Amygdala (tissue), 56 donors: Measurements from ENCODE around the gene C8G.

Experiments
- DNase-seq, 56 donors: peaks; one replicate each; lab custom pipeline; 2025; lab: John Stamatoyannopoulos, UW

The C8G gene

DNA sequence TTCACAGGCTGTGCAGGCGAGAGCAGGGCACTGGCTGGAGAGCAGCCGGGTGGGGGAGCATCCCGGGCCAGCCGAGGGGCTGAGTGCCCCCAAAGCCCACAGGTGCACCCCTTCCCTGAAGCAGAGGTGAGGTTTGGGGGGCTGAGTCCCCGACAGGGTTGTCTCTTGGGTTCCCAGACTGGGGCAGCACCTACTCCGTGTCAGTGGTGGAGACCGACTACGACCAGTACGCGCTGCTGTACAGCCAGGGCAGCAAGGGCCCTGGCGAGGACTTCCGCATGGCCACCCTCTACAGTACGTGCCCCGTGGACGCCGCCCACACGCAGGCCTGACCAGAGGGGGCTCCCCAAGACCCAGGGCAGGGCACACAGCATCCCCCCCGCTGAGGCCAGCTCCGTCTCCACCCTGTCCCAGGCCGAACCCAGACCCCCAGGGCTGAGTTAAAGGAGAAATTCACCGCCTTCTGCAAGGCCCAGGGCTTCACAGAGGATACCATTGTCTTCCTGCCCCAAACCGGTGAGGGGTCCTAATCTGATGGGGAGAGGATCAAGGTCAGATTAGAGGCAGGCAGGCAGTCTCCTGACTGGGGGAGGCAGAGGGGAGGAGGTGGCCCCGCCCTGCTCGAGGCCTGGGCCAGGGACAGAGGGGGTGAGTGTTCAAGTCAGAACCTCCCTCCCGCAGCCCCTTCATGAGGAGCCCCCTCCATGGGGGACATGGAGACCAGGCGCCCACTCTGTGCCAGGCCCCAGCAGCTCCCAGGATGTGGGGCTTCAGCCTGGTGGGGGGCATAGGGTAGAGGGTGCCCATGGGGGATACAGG lies 34.9 kb downstream of the C8G start:
- peak in 5 of 56 donors; percentile 16 to 62 (median 32) for DNase-seq

- DNase-seq, result peak in 5 of 56 donors; percentile 42 to 73 (median 47)
Observed at GRCh38 chr9:136980669-136981478, 35.8 kb downstream of the C8G start.

- DNase-seq, result peak in 40 of 56 donors; percentile 29 to 85 (median 58)
Observed at GRCh38 chr9:136981588-136982231, 36.7 kb downstream of the C8G start.

- DNase-seq, result peak in 38 of 56 donors; percentile 40 to 91 (median 72)
Observed at GRCh38 chr9:136982232-136983051, 37.4 kb downstream of the C8G start, which contains the start of gene LCNL1. Gene LCNL1, plus strand, starts transcription at chr9:136982993. Its CDS starts 594 bp downstream, at chr9:136983587.

DNA sequence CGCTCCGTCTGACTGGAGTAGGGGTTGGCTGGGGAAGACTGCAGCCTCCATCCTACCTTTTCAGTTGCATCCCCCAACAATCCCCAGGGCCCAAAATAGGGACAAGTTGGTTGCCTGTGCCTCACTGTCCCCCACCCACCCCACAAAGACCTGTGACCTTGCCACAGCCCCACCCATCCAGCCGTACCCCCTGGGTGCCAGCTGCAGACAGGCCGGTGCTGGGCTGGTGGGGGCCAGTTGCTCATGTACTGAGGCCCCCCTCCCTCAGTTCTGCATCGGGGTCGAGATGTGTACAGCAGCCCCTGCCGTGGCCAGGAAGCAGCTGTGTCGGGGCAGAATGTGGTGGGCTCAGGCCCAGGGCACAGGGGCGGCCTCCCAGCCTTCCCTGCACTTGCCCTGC lies 38.1 kb downstream of the C8G start:
- peak in 13 of 56 donors; percentile 39 to 81 (median 65) for DNase-seq

- DNase-seq, result peak in 4 of 56 donors; percentile 29 to 72 (median 53)
Observed at GRCh38 chr9:136983656-136984314, 38.7 kb downstream of the C8G start.

DNA sequence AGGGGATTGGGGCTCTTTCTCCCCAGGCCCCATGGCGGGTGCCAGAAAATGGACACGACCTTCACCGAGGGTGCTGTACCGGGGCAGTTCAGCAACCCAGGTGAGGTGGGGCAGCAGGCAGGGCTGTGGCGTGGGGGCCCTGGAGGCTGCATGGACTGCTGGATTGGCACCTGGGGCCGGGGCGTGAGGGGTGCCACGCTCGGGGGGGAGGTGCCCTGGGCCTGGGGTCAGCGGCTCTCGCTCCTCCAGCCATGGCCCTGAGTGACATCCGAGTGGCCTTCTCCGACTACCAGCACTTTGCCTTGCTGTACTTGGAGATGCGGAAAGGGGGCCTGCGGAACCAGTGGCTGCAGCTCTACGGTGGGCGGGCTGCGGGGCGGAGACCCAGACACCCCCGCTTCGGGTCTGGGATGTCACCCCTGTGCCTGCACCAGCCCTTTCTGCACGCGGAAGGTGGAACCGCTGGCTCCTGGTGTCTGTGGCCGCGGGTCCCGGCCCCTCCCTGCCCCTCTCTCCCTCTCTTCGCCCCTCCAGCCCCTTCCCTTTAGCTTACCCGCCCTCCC lies 39.5 kb downstream of the C8G start:
- DNase-seq, result peak in 3 of 56 donors; percentile 33 to 60 (median 41)

DNA sequence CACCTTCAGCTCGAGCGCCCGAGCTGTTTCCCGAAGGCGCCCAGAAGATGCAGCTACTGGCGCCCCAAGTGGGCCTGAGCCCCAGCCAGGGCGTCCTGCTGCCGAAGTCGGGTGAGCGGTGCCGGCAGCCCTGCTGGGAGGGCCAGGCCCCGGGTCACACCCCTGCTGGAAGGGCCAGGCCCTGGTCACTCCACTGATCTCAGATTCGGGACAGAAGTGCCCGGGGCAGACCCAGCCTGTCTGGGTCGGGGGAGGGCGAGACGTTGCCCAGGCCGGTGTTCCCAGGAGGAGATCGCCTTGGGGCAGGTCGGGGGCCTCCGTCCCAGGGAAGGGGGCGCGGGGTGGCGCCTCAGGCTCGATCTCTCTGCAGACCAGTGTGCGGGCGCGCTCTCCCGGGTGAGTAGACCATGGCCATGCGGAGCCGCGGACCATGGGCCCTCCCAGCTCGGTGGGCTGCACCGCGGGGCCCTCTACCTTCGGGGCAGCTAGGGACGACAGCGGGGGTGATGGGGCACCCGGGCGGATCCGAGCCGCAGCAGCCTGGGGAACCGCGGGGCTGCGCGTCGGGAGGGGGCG lies 40.1 kb downstream of the C8G start:
- DNase-seq, result peak in 2 of 56 donors; percentile 48 to 49

DNA sequence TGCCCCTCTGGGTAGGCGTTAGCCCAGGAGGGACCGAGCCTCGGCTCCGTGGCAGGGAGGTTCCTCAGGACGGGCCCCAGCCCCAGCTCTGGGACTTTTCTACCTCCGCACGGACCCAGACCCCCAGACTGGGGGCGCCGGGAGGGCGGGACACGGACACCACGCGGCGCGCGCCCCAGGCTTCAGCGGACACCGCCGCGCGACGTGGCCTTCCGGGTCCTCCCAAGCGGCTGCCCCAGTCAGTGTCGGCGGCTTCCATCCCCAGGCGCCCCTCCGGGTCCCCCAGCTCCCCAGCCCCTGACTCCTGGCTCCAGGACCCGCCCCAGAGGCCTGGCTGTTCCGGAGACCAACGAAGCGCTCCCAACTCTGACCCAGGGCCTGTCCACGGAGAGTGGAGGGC lies 40.8 kb downstream of the C8G start:
- DNase-seq, result no peak

DNA sequence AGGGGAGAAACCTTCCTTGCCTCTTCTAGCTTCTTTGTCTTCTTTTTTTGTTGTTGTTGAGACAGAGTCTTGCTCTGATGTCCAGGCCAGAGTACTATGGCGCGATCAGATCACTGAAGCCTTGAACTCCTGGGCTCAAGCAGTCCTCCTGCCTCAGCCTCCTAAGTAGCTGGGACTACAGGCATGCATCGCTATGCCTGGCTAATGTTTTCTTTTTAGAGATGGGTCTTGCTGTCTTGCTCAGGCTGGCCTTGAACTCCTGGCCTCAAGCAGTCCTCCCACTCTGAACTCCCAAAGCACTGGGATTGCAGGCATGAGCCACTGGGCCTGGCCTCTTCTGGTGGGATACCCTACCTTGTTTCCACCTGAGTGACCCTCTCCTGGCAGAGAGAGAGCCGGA lies 43.8 kb downstream of the C8G start:
- no peak for DNase-seq

- no peak for DNase-seq
Observed at GRCh38 chr9:136990242-136990911, 45.3 kb downstream of the C8G start.

GRCh38 chr9:136991993-136992818 lies 47.2 kb downstream of the C8G start, which contains the start of gene PAXX:
Gene PAXX, plus strand, starts transcription at chr9:136992422. Its CDS starts 22 bp downstream, at chr9:136992444.
- peak; percentile 23 to 94 (median 83) for DNase-seq

DNA sequence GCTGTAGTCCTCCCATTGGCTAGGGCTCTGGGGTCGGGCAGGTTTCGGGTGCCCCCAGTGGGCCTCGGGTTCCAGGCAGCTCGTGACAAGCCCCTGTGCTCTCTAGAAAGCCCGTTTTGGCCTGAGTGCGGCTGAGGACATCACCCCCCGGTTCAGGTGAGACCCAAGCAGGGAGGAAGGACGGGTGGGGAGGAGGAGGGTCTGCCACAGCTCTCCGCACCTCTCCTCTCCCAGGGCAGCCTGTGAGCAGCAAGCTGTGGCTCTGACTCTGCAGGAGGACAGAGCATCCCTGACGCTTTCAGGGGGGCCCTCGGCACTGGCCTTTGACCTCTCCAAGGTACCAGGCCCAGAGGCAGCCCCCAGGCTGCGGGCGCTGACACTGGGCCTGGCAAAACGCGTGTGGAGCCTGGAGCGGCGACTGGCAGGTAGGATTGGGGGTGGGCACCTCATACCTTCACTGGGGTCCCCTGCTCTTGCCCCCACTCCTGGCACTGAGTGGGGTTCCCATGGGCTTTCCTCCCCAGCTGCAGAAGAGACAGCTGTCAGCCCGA lies 47.9 kb downstream of the C8G start:
- no peak for DNase-seq

- no peak for DNase-seq
Observed at GRCh38 chr9:136994180-136994887, 49.3 kb downstream of the C8G start.

DNA sequence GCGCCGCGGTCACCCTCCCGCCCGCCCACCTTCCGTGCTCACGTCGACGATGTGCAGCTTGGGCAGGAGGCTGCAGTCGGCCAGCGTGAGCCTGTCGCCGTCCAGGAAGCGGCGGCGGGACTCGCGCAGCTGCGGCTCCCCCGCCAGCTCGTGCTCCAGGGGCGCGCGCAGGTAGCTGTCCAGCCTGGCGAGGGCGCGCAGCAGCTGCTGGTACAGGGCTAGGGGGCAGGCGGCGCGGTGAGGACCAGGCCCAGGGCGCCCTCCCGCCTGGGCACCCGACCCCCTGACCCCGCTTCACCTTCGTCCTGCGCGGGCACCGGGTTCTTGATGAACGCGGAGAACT lies 49.8 kb downstream of the C8G start:
- no peak for DNase-seq

GRCh38 chr9:136995362-136995761 lies 50.3 kb downstream of the C8G start:
- no peak for DNase-seq
